Measurements from ENCODE around the gene ORM1. TPM values are rescaled to one million over a fixed set of nuclear protein-coding genes. Genes with fewer than 3 reads are reported as not detected.

The ORM1 gene
- total RNA-seq, 2 donors from 2014 or later: not detected

- Mint-ChIP-seq H3K4me3 (no peak overlapping the region), H3K9me3 (peaks cover 6% of the 10 kb centered on the region), H3K27me3 (peaks cover 0 to 2% of the 10 kb centered on the region in 2 donors), H3K4me1 (ENCODE audit: low read depth in 2 of 2) (peaks cover 0 to 5% of the 10 kb centered on the region in 2 donors), H3K27ac (no peak overlapping the region), H3K36me3 (no peaks in the 10 kb centered on the region)
- ATAC-seq: peak in 1 of 2 donors; percentile 57
- DNase-seq (ENCODE audit: low spot score): no peak
Observed at GRCh38 chr9:114282926-114283325, 40.0 kb upstream of the ORM1 start.

DNA sequence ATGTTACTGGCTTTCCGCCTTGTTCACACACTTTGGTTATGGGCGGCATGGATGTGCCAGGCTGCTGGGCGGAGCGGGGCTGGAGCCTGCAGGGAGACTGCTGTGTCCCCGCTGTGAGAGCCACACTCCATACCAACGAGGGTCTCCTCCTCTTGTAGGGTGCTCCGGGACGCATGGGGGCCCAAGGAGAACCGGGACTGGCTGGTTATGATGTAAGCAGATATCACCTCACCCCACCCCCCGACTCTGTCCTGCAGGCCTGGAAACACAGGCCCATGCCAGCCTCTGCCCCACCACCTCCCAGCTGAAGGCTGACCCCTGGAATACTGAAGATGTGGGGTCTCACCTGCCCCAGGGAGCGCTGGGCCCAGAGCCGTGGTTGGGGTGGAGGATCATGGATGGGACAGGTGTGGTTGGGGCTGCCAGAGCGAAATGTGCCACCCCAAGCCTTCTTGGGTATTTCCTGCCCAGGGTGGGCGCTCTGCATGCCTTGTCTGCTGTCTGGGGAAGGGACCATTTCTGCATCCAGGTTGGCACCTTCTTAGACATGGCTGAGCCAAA lies 39.3 kb upstream of the ORM1 start:
- H3K4me3 Mint-ChIP-seq: no peak overlapping the region
- no peak for ATAC-seq
- H3K4me1 Mint-ChIP-seq (ENCODE audit: low read depth in 2 of 2): peaks cover 0 to 5% of the 10 kb centered on the region in 2 donors
- DNase-seq (ENCODE audit: low spot score): no peak
- H3K27me3 Mint-ChIP-seq: peaks cover 0 to 2% of the 10 kb centered on the region in 2 donors
- H3K36me3 Mint-ChIP-seq: no peaks in the 10 kb centered on the region
- no peaks in the 10 kb centered on the region for H3K9me3 Mint-ChIP-seq
- no peak overlapping the region for H3K27ac Mint-ChIP-seq

DNA sequence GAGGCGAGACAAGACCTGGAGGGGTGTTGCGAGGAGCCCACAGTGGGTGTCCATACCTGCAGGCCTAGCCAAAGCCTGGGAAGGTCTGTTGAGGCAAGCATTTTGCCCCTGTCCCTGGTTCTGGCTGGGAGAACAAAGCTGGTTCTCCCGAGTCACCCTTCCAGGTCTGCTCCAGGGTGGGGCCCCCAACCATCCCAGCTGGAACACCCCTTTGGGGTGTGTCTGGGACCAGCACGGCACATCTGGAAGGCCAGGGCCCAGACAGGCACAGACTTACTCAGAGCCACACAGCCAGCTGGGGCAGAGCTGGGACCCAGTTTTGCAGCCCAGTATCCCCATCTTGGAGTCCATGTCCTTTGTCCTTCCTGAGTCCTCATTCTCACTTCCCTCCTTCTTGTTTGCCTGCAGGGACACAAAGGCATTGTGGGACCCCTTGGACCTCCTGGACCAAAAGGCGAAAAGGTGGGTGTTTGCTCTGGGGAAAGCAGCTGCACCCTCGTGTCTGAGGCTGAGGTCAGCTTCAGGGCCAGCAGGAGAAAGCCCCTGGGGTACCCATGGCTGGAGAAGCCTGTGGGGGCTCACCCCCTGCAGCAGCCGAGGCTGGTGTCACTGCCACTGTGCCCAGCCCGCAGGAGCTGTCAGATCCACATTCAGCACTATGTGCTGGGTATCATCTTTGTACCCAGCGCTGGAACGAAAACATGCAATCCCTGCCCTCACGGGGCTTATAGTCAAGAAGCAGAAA lies 38.4 kb upstream of the ORM1 start:
- ATAC-seq: no peak
- H3K9me3 Mint-ChIP-seq: no peaks in the 10 kb centered on the region
- H3K27me3 Mint-ChIP-seq: peaks cover 0 to 2% of the 10 kb centered on the region in 2 donors
- no peak for DNase-seq (ENCODE audit: low spot score)
- H3K4me1 Mint-ChIP-seq (ENCODE audit: low read depth in 2 of 2): peaks cover 0 to 5% of the 10 kb centered on the region in 2 donors
- no peaks in the 10 kb centered on the region for H3K36me3 Mint-ChIP-seq
- no peak overlapping the region for H3K4me3 Mint-ChIP-seq
- H3K27ac Mint-ChIP-seq: no peak overlapping the region

DNA sequence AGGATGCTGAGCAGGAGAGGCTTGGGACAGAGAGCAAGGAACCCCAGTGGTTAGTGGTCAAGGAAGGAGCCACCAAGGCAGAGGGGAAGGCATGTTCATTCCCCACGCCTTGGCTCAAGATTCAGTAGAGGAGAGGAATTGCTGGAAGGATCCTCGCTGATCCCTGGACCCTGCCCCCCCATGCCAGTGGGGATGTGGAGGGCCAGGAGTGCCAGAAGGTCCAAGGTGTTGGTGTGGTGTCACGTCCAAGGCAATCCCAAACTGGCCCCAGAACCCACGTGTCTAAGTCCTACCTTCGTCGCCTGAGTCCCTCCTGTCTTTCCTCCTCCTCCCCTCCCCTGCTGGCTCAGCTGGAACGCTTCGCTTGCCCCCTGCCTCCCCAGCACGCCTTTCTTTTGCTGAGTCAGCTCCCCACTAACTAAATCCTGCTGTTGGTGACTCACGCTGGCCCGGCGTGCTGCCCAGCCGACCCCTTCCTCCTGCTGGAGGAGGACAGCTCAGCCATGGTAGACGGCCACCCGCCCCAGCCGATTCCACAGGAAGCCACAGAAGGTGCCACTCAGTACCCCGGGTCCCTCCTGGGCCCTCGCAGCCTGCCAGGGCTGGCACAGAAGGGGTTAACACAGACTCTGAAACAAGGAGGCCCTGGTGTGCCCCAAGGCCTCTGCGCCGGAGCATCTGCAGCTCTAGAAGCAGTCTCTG lies 37.6 kb upstream of the ORM1 start:
- H3K27me3 Mint-ChIP-seq: peaks cover 0 to 2% of the 10 kb centered on the region in 2 donors
- ATAC-seq: no peak
- H3K9me3 Mint-ChIP-seq: no peaks in the 10 kb centered on the region
- H3K27ac Mint-ChIP-seq: no peak overlapping the region
- no peaks in the 10 kb centered on the region for H3K36me3 Mint-ChIP-seq
- H3K4me1 Mint-ChIP-seq (ENCODE audit: low read depth in 2 of 2): peaks cover 0 to 5% of the 10 kb centered on the region in 2 donors
- no peak overlapping the region for H3K4me3 Mint-ChIP-seq
- DNase-seq (ENCODE audit: low spot score): no peak

GRCh38 chr9:114286146-114286679 lies 36.7 kb upstream of the ORM1 start:
- no peak for ATAC-seq

GRCh38 chr9:114287001-114287762 lies 35.7 kb upstream of the ORM1 start:
- DNase-seq (ENCODE audit: low spot score) (no peak), ATAC-seq (no peak)
- H3K27ac Mint-ChIP-seq: no peak overlapping the region
- H3K27me3 Mint-ChIP-seq: peaks cover 6% of the 10 kb centered on the region in 2 donors
- no peaks in the 10 kb centered on the region for H3K36me3 Mint-ChIP-seq
- H3K4me3 Mint-ChIP-seq: no peak overlapping the region
- no peaks in the 10 kb centered on the region for H3K9me3 Mint-ChIP-seq
- peaks cover 4 to 9% of the 10 kb centered on the region in 2 donors for H3K4me1 Mint-ChIP-seq (ENCODE audit: low read depth in 2 of 2)

More at GRCh38 chr9:114286146-114286679, 36.7 kb upstream of the ORM1 start:
- peaks cover 3 to 4% of the 10 kb centered on the region in 2 donors for H3K27me3 Mint-ChIP-seq
- H3K9me3 Mint-ChIP-seq: no peaks in the 10 kb centered on the region
- no peak overlapping the region for H3K4me3 Mint-ChIP-seq
- H3K36me3 Mint-ChIP-seq: no peaks in the 10 kb centered on the region
- peaks cover 3 to 9% of the 10 kb centered on the region in 2 donors for H3K4me1 Mint-ChIP-seq (ENCODE audit: low read depth in 2 of 2)
- no peak for DNase-seq (ENCODE audit: low spot score)
- no peak overlapping the region for H3K27ac Mint-ChIP-seq

GRCh38 chr9:114287763-114288192 lies 35.1 kb upstream of the ORM1 start:
- Mint-ChIP-seq H3K27me3 (peaks cover 6 to 7% of the 10 kb centered on the region in 2 donors), H3K4me3 (no peak overlapping the region), H3K36me3 (no peaks in the 10 kb centered on the region), H3K27ac (no peak overlapping the region), H3K9me3 (no peaks in the 10 kb centered on the region), H3K4me1 (ENCODE audit: low read depth in 2 of 2) (peaks cover 4 to 7% of the 10 kb centered on the region in 2 donors)
- ATAC-seq (no peak), DNase-seq (ENCODE audit: low spot score) (no peak)

- H3K9me3 Mint-ChIP-seq: no peaks in the 10 kb centered on the region
- DNase-seq (ENCODE audit: low spot score) (no peak), ATAC-seq (no peak)
- no peak overlapping the region for H3K27ac Mint-ChIP-seq
- H3K4me3 Mint-ChIP-seq: no peak overlapping the region
- H3K4me1 Mint-ChIP-seq (ENCODE audit: low read depth in 2 of 2): peaks cover 4% of the 10 kb centered on the region in 2 donors
- H3K36me3 Mint-ChIP-seq: no peaks in the 10 kb centered on the region
- peaks cover 7 to 12% of the 10 kb centered on the region in 2 donors for H3K27me3 Mint-ChIP-seq
Observed at GRCh38 chr9:114288193-114289091, 34.5 kb upstream of the ORM1 start.

DNA sequence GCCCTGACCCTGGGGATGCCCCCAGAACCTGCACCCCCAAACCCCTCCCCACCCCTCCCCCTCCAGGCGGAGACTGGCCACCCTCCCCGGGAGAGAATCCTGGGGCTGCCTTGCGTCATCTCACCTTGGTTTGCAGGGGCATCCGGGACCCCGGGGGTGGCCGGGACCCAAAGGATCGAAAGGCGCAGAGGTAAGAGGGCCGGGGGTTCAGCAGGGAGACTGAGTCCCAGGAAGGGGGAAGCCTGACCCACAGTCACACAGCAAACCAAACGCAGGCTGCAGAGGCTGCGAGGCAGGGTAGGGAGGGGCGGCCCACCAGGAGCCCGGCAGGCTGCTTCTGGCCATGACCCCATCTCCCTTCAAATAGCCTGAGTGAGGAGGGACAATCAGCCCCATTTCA lies 33.8 kb upstream of the ORM1 start:
- no peak overlapping the region for H3K27ac Mint-ChIP-seq
- no peak for ATAC-seq
- no peak for DNase-seq (ENCODE audit: low spot score)
- H3K4me3 Mint-ChIP-seq: no peak overlapping the region
- H3K36me3 Mint-ChIP-seq: no peaks in the 10 kb centered on the region
- peaks cover 7 to 13% of the 10 kb centered on the region in 2 donors for H3K27me3 Mint-ChIP-seq
- H3K4me1 Mint-ChIP-seq (ENCODE audit: low read depth in 2 of 2): peaks cover 4% of the 10 kb centered on the region in 2 donors
- H3K9me3 Mint-ChIP-seq: no peaks in the 10 kb centered on the region

DNA sequence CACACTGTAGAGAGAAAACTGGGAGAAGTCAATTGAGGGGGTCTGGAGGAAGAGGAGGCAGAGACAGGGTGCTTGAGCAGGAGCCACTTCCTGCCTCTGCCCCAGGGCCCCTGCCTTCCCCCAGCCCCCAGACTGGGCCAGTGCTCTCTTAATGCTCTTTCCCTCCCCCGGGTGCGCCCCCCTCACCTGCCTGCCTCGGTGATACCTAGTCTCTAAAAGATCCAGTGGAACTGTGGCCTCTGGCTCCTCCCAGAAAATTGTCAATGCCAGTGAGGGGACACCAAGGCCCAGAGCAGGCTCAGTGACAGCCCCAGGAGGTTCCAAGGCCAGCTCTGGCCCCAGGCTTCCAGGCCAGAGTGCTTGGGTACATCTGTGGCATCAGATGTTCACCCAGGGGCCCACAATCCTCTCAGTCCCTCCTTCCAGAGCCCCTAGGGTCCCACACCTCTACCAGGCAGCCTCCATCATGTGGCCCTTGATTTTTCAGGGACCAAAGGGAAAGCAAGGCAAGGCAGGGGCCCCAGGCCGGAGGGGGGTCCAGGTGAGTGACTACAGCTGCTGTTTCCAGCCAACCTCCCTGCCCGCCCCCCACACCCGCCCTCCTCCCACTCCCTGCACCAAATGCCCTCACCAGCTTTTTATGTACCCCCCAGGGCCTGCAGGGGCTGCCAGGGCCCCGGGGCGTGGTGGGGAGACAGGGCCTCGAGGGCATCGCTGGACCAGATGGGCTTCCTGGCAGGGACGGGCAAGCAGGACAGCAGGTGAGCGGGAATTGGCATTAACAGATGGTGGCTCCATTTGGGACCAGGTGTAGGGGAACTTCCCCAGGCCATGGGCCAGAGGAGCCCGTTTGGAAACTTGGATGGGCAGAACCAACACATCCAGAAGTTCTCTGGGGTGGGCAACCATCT lies 33.1 kb upstream of the ORM1 start:
- no peak for ATAC-seq
- H3K27me3 Mint-ChIP-seq: peaks cover 9 to 13% of the 10 kb centered on the region in 2 donors
- no peak overlapping the region for H3K4me3 Mint-ChIP-seq
- DNase-seq (ENCODE audit: low spot score): no peak
- no peak overlapping the region for H3K27ac Mint-ChIP-seq
- peaks cover 5% of the 10 kb centered on the region for H3K36me3 Mint-ChIP-seq
- H3K9me3 Mint-ChIP-seq: no peaks in the 10 kb centered on the region
- peaks cover 4% of the 10 kb centered on the region in 2 donors for H3K4me1 Mint-ChIP-seq (ENCODE audit: low read depth in 2 of 2)

- H3K9me3 Mint-ChIP-seq: no peaks in the 10 kb centered on the region
- no peak for DNase-seq (ENCODE audit: low spot score)
Observed at GRCh38 chr9:114290561-114290986, 32.3 kb upstream of the ORM1 start.

GRCh38 chr9:114291064-114291474 lies 31.8 kb upstream of the ORM1 start:
- H3K9me3 Mint-ChIP-seq: no peaks in the 10 kb centered on the region
- H3K4me3 Mint-ChIP-seq: no peak overlapping the region
- peak overlapping the region in 1 of 2 donors; percentile 10 for H3K27ac Mint-ChIP-seq
- H3K27me3 Mint-ChIP-seq: peaks cover 9 to 13% of the 10 kb centered on the region in 2 donors
- peak; percentile 73 for DNase-seq (ENCODE audit: low spot score)
- peaks cover 4% of the 10 kb centered on the region in 2 donors for H3K4me1 Mint-ChIP-seq (ENCODE audit: low read depth in 2 of 2)
- no peak for ATAC-seq
- peaks cover 10% of the 10 kb centered on the region for H3K36me3 Mint-ChIP-seq

More at GRCh38 chr9:114290561-114290986, 32.3 kb upstream of the ORM1 start:
- H3K4me1 Mint-ChIP-seq (ENCODE audit: low read depth in 2 of 2): peaks cover 4% of the 10 kb centered on the region in 2 donors
- no peak for ATAC-seq
- H3K36me3 Mint-ChIP-seq: peaks cover 8% of the 10 kb centered on the region
- H3K27me3 Mint-ChIP-seq: peaks cover 9 to 13% of the 10 kb centered on the region in 2 donors
- H3K4me3 Mint-ChIP-seq: no peak overlapping the region
- peak overlapping the region in 1 of 2 donors; percentile 10 for H3K27ac Mint-ChIP-seq

Measured in natural killer cell treated with Interleukin-12 subunit alpha and Interleukin-12 subunit beta and Interleukin-15 and Interleukin-18, amount 100 ng/mL, for 72 hours (primary cell).